ENCODE measurements around the gene ZNF432. TPM values are rescaled to one million over a fixed set of nuclear protein-coding genes. Genes with fewer than 3 reads are reported as not detected.
A peak's percentile ranks its signal among the peaks of the same experiment; 100 is the strongest.
"Not testable (repeated sequence)": the region's sequence is repeated elsewhere in the genome, so short reads cannot be mapped to it uniquely, and the experiment has no call there.

The ZNF432 gene
- total RNA-seq: 1 to 10 TPM; 2.1 to 9.5 (median 4.4) TPM

DNA sequence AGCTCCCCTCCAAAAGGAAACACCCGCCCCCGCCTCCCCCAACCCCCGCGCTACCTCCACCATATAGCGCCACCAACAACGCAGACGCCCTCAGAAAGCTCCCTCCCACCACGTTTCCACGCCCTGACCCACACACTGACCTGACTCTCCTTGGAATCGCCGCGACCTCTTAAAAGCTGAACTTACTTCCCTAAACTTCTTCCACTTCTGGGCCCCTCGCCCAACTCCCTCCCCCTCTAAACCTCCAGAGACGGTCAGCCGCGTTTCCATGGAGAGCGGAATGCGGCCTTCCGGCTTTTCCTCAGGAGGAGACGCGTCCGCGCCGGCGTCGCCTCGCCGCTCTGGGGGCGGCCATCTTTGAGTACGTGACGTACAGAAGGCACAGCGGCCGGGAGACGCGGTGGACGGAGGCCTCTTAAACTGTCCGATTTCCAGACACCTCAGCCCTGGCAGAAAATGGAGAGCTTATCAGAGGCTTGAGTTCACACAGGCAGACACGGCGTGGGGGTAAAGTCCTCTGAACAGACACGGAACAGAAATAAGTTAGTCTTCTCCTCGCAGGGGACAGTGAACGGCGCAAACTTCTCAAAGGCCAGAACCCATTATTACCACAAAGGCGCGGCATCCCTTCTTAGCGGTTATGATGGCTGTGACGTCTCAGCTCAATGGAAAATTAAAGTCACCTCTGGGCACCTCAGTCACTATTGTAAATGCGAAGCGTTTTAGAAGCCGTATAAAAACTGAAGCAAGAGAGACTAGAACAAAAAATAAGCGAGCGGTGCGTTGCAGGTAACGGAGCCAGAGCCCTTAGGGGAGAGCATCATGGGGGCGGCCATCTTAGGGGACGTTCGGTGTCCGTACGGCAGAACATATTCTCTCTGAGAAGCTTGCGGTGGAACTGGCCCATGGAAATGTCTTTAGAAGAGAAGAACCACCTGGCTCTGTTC lies at the start of gene ZNF432:
Gene ZNF432, minus strand, starts transcription at position 284 of the 947 bp plus-strand sequence. CDS start 1,970 bp downstream, outside the sequence.
- TF ChIP-seq, protein P1, sequence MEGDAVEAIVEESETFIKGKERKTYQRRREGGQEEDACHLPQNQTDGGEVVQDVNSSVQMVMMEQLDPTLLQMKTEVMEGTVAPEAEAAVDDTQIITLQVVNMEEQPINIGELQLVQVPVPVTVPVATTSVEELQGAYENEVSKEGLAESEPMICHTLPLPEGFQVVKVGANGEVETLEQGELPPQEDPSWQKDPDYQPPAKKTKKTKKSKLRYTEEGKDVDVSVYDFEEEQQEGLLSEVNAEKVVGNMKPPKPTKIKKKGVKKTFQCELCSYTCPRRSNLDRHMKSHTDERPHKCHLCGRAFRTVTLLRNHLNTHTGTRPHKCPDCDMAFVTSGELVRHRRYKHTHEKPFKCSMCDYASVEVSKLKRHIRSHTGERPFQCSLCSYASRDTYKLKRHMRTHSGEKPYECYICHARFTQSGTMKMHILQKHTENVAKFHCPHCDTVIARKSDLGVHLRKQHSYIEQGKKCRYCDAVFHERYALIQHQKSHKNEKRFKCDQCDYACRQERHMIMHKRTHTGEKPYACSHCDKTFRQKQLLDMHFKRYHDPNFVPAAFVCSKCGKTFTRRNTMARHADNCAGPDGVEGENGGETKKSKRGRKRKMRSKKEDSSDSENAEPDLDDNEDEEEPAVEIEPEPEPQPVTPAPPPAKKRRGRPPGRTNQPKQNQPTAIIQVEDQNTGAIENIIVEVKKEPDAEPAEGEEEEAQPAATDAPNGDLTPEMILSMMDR (IDR thresholded peaks at IDR 0.05 in 4 of 5, conservative IDR thresholded peaks at IDR 0.05 in 1 of 5): no peak
- peak; percentile 20 to 35 for TF ChIP-seq POLR2A (IDR thresholded peaks at IDR 0.05)
- intact Hi-C loops (cut with DNase I; ENCODE audit: low total_unique reads): loop anchor here (1.0 to 5.0 kb wide), 6 partner anchors 21 to 320 kb away; partner anchors contain the start of genes ZNF350, ZNF613, ZNF614 and ZNF615

DNA sequence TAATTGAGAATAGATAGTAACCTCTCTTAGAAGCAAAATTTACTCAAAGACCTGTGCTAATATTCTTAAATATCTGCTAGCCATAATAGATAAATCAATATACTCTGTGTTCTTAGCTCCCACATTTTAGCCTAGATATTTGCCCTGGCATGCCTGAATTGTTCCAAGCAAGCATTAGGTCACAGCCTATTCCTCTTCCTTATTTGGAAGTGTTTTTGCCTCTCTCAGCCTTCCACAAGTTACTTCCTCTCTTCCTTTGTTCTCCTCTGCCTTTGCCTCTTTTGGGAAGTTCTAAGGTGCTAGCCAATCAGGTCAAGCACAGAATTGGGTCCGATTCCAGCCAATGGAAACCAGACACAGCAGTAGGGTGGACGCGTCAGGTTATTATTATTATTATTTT lies 47.8 kb upstream of the ZNF432 start:
- Histone ChIP-seq H3K27ac (peak overlapping the region in 1 of 4 donors; percentile 78), H3K4me3 (peak overlapping the region in 2 of 4 donors; percentile 96), H3K9me3 (peaks cover 0 to 22% (median under 1%) of the 10 kb centered on the region in 3 donors), H3K4me1 (peaks cover 16 to 21% of the 10 kb centered on the region in 2 donors), H3K36me3 (peaks cover 0 to 24% of the 10 kb centered on the region in 2 donors)
- H3K27me3 ChIP-seq; ATAC-seq; DNase-seq; intact Hi-C loops (cut with DNase I; ENCODE audit: low total_unique reads); in situ Hi-C loops (cut with MboI; ENCODE audit: low sequenced_read_pairs in 4 of 4): not testable (repeated sequence)

More for the DNA sequence above, at the start of gene ZNF432:
- peaks cover 0 to 8% (median 0%) of the 10 kb centered on the region in 3 donors for H3K9me3 ChIP-seq
- H3K27ac ChIP-seq: peak within 1 kb of the TSS; percentile 88 to 95 (median 94)
- no peaks in the 10 kb centered on the region for H3K27me3 ChIP-seq
- ATAC-seq (peak; percentile 95 to 98), DNase-seq (peak; percentile 85 to 90)
- peaks cover 0 to 11% of the 10 kb centered on the region in 2 donors for H3K4me1 ChIP-seq
- in situ Hi-C loops (cut with MboI; ENCODE audit: low sequenced_read_pairs in 4 of 4): no loop called here
- peaks cover 10 to 49% of the 10 kb centered on the region in 2 donors for H3K36me3 ChIP-seq
- peak within 1 kb of the TSS; percentile 54 to 88 (median 70) for H3K4me3 ChIP-seq

DNA sequence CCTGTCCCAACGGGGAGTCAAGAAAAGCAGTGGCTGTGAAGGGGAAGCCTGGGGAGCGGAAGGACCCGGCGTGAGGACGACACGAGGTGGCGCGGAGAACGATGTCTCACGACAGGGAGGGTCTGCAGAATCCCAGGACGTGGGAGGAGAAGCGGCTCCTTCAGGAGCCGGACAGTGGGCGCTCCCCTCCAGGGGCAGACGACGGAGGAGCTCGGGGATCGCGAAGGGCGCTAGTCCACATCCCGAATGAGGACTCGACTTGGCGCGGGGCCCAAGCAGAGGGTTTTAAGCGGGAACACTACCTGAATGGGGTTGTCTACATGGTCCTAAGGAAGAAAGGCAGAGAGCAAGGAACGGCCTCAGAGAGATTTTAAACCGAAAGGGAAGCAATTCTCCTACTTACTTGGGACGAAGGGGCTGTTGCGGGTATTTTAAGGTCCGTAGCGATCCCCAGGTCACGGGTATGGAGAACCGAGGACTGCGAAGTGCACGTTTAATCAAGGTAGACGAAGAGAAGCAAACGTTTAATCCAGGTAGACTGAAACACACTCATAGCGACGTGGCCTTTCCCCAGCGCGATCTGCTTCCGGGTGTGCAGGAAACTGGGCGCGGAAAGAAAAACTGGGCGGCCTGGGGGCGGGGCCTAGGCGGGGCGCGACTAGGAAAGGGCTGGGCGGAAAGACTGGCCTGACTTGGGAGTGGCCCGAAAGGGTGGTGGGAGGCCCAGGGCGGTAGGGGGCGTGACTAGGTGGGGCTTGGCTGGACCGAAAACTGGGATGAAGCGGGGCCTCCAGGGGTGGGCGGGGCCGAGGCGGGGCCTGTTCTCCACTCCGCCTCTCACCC lies 46.8 kb upstream of the ZNF432 start, which contains the start of gene ZNF841:
Gene ZNF841, minus strand, starts transcription at position 594 of the 843 bp plus-strand sequence. CDS start 10,964 bp downstream, outside the sequence.
- peaks cover 16 to 21% of the 10 kb centered on the region in 2 donors for H3K4me1 ChIP-seq
- peaks cover 0 to 22% (median 3%) of the 10 kb centered on the region in 3 donors for H3K9me3 ChIP-seq
- in situ Hi-C loops (cut with MboI; ENCODE audit: low sequenced_read_pairs in 4 of 4) (no loop called here), intact Hi-C loops (cut with DNase I; ENCODE audit: low total_unique reads) (loop anchor here (1.0 kb wide), 1 partner anchor 67 kb away; the partner anchor contains the start of gene ZNF614)
- peaks cover 0 to 29% of the 10 kb centered on the region in 2 donors for H3K36me3 ChIP-seq
- DNase-seq (peak; percentile 76 to 90), ATAC-seq (peak; percentile 97 to 99)
- TF ChIP-seq POLR2A (IDR thresholded peaks at IDR 0.05): peak in 1 of 2 donors; percentile 27
- TF ChIP-seq, protein P1 (IDR thresholded peaks at IDR 0.05 in 4 of 5, conservative IDR thresholded peaks at IDR 0.05 in 1 of 5): peak in 2 of 5 experiments; percentile 14 to 29
- peak within 1 kb of the TSS; percentile 80 to 96 (median 92) for H3K4me3 ChIP-seq
- H3K27me3 ChIP-seq: no peaks in the 10 kb centered on the region
- H3K27ac ChIP-seq: peak within 1 kb of the TSS; percentile 65 to 78 (median 70)

DNA sequence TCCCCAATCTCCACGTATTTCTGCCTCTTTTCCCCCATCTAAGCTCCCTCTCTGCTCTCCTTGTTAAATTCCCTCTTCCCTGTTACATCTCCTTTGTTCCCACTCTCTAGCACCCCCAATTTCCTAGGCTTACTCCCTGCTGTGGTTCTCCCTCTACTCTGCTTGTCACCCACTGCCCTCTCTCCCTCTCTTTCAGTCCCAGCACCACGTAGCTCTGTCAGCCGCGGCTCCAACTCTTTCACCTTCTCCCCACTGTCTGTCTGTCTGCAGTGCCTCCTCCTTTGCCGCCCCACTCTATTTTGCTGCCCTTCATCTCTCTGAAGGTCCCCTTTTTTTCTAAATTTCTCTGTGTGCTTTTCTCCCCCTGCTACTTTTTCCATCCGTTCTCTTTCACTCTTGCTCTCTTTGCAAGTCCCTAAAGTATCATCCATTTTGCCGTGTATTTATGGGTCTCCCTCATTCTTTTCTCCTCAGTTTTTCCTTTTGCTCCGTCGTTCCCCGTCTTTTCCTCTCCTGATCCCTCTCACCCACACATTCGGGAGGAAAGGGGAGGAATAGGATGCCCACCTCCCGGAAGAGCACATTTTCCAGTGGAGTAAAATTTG lies 46.0 kb upstream of the ZNF432 start:
- Histone ChIP-seq H3K4me1 (peaks cover 16 to 21% of the 10 kb centered on the region in 2 donors), H3K27me3 (no peaks in the 10 kb centered on the region), H3K27ac (peak overlapping the region in 1 of 4 donors; percentile 65), H3K36me3 (peaks cover 0 to 35% of the 10 kb centered on the region in 2 donors), H3K9me3 (peaks cover 0 to 24% (median 3%) of the 10 kb centered on the region in 3 donors), H3K4me3 (peak overlapping the region; percentile 80 to 96 (median 92))
- intact Hi-C loops (cut with DNase I; ENCODE audit: low total_unique reads) (loop anchor here (1.0 kb wide), 1 partner anchor 66 kb away; the partner anchor contains the start of gene ZNF614), in situ Hi-C loops (cut with MboI; ENCODE audit: low sequenced_read_pairs in 4 of 4) (no loop called here)
- DNase-seq (no peak), ATAC-seq (no peak)
- TF ChIP-seq POLR2A (IDR thresholded peaks at IDR 0.05): no peak
- TF ChIP-seq, protein P1 (IDR thresholded peaks at IDR 0.05 in 4 of 5, conservative IDR thresholded peaks at IDR 0.05 in 1 of 5): no peak

Measured in gastrocnemius medialis (tissue), 4 donors.